Tibial nerve (tissue), 3 donors: Measurements from ENCODE around the gene GPR63.

ENCODE experiments used
- CTCF ChIP-seq, 5 experiments: fragments of 200-600 bp in 3 of 5; fragments of 450-650 bp in 2 of 5; sonication (generic) in 3 of 5; IDR thresholded peaks; one replicate each; pipeline ENCODE4 v1.5.1; 2016 to 2019; ENCODE audit warnings: antibody characterized with exemption in 5 of 5, mild to moderate bottlenecking in 3 of 5, moderate library complexity in 2 of 5
- POLR2A ChIP-seq, 2 donors: fragments of 450-650 bp; IDR thresholded peaks; one replicate each; pipeline ENCODE4 v1.6.1; 2017; ENCODE audit warnings: antibody characterized with exemption in 2 of 2, mild to moderate bottlenecking in 2 of 2, moderate library complexity in 2 of 2

DNA sequence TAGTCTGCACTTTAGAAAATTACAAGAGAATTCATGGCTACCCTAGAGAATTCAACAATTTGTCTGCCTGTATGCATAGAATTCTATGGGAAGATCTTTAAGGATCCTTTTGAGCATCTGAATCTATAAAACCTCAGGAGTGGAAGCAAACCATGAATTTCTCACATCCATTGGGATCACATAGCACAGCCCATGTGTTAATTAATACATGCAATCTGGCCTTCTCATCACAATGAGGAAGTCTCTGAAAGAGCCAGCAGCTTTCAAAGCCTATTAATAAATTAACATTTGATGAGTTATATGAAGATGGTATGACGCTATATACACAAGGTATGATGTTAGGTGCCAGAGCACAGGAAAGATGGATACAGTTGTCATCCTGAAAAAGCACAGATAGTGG, 35.7 kb upstream of the GPR63 start:
- TF ChIP-seq POLR2A (IDR thresholded peaks at IDR 0.05) (no peak), CTCF (IDR thresholded peaks at IDR 0.05) (no peak)
